HG02938 (cell line): ENCODE data around the gene PCNX3.

Experiments
- ATAC-seq: cut with Tn5 transposase; IDR thresholded peaks from one replicate; pipeline ENCODE4 v1.9.1; 2021; ENCODE audit warnings: mild to moderate bottlenecking, moderate library complexity; ENCODE audit not compliant: unreplicated experiment

PCNX3 gene

DNA sequence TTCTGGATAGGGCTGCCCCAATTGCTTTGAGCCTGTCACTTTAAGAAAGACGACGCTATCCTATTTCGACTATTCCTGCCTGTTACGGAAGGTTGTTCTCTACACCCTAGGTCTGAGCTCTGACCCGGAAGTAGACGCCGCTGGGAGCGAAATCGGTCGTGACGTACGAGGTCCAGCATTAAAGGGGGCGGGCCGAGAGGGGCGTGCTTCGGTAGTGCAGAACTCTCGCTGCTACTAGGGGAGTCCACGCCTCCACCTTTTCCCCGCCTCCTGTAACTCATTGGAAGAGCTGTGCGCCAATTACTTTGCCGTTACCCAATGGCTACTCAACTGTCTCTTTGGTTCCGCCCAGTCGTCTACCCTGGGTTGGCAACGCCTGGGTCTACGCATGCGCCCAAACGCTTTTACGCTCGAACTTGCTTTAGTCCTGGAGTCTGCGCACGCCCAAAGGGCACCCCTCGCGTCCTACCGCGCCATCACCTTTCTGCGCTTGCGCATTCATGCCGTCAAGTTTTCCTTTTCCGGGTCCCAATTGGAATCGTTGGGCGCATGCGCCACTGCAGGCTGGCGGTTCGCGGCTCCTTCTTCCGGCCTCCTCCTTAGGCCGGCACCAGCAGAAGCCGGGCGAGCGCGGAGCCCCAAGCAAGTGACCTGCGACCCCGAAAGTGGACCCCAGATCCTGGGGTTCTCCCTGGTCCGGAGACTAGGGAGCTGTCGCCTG is at the start of gene PCNX3:
Gene PCNX3, plus strand, starts transcription at position 548 of the 721 bp plus-strand sequence. CDS start 536 bp downstream, outside the sequence.
- ATAC-seq = peak; percentile 83

GRCh38 chr11:65569164-65569972 is 46.2 kb upstream of the PCNX3 start:
- ATAC-seq = no peak

- ATAC-seq = peak; percentile 48
Measured at GRCh38 chr11:65569973-65570918, 45.3 kb upstream of the PCNX3 start, which contains the start of gene ZNRD2. TSS of gene ZNRD2 (plus strand) at chr11:65570477. CDS start at chr11:65570492, 15 bp downstream.

DNA sequence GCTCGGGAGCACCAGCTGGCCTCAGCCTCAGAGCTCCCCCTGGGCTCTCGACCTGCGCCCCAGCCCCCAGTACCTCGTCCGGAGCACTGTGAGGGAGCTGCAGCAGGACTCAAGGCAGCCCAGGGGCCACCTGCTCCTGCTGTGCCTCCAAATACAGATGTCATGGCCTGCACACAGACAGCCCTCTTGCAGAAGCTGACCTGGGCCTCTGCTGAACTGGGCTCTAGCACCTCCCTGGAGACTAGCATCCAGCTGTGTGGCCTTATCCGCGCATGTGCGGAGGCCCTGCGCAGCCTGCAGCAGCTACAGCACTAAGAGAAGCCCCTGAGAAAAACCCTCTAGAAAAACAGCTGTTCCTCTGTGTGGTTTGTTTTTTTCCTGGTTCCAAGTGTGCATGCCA is 44.2 kb upstream of the PCNX3 start:
- ATAC-seq = no peak

GRCh38 chr11:65571940-65572339 is 43.6 kb upstream of the PCNX3 start:
- ATAC-seq = no peak

DNA sequence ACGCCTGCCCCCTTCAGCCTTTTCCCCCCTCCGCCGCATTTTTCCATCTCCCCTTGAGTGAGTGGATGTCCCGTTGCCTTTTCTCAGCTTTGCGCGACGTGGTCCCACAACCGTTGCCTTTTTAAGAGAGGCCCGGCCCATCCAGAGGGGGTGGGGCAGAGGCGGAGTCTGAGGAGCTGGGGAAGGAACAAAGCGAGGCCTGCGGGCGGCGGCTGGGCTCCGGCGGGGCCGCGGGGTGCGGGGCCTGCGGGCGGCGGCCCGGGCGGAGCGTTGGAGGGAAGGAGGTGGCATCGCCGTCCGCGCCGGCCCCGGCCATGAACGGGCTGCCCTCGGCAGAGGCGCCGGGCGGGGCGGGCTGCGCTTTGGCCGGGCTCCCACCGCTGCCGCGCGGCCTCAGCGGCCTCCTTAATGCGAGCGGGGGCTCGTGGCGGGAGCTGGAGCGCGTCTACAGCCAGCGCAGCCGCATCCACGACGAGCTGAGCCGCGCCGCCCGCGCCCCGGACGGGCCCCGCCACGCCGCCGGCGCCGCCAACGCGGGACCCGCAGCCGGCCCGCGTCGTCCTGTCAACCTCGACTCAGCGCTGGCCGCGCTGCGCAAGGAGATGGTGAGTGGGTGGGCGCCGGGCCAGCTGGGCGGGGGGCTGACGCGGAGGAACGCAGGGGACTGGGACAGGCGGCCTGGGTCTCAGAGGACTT is 43.1 kb upstream of the PCNX3 start, which contains the start of gene FAM89B:
Gene FAM89B, plus strand, starts transcription at position 183 of the 696 bp plus-strand sequence. Its CDS starts 132 bp downstream, at position 315.
- no peak for ATAC-seq

DNA sequence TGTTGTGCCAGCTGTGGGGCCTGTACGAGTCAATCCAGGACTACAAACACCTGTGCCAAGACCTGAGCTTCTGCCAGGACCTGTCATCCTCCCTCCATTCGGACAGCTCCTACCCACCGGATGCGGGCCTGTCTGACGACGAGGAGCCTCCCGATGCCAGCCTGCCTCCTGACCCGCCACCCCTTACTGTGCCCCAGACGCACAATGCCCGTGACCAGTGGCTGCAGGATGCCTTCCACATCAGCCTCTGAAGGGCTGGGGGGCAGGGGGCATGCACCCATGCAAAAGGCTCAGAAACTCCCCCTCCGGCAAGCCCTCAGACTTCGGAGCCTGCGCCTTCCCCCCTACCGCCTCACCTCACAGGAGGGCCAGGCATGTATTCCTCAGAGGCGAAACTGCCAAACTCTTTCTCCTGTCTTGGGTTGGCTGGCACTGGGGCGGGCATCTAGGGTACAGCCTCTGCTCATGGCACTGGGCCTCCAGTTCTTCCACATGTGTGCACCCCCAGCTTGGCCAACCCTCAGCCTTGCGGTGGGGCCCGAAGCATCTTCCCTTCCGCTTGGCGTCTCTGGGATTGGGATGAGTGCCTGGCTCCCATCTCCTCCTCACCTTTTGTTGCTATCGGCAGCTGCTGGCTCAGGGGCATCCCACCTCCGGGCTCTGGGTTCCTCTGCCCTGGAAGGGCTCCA is 42.0 kb upstream of the PCNX3 start:
- ATAC-seq = no peak

DNA sequence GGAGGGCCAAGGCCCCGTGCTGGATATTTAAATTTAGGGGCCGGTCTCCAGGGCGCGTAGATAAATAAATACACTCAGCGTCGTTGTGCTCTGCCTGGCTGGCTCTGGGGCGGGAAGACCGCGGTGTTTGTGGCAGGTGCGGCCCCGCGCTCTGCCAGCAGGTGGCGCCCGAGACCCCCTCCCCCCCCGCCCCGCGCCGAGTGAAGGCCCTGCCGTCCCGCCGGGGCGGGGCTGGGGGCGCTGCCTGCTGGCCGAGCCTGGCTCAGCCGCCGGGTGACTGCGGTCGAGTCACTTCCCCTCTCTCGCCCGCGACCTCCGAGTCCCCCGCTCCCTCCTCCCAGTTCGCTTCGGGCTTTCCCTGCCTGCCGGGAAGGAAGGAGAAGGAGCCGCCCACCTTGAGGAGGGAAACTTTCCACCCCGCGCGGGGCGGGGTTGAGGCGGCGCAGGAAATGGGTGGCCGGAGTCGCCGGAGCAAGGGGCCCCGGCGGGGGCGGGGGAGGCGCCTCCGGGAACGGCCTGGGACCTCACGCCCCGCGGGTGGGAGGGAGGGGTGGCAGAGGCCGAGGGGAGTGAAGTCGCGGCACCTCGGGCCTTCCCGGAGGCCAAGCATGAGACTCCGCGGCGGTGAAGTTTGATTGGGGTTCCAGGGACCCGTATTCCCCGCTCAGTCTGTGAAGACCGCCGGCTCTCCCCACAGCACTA is 41.3 kb upstream of the PCNX3 start:
- peak; percentile 27 for ATAC-seq

DNA sequence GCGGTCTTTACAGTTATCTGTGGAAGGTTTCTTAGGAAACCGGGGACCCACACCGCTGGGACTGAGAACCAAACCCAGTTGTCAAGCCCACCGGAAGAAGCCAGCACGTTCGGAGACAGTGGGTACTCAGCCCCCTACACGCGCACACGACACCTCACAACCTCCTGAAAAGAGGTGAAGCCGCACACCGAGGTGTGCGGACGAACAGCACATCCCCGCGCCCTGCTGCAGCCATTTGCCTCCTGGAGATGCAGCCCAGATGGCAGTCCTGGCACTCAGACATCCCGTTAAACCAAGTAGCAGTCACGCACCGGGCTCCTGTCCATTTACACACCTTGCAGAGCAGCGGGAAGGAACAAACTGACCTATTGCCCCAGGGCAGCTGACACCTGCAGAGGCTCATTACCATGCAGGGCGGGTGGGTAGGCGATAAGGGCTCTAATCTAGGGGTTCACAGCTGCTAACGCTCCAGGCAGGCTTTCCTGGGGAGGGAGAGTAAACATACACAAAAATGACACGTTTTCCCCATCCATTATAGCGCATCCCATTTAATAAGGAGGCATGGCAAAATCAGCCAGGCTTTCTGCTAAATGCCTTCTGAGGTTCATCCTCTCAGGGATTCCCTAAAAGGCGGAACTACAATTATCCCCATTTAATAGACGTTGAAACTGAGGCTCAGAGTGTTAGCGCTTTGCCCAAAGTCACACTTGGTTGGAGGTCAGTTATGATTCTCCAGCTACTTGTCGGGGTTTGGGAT is 40.6 kb upstream of the PCNX3 start:
- peak; percentile 0 for ATAC-seq

DNA sequence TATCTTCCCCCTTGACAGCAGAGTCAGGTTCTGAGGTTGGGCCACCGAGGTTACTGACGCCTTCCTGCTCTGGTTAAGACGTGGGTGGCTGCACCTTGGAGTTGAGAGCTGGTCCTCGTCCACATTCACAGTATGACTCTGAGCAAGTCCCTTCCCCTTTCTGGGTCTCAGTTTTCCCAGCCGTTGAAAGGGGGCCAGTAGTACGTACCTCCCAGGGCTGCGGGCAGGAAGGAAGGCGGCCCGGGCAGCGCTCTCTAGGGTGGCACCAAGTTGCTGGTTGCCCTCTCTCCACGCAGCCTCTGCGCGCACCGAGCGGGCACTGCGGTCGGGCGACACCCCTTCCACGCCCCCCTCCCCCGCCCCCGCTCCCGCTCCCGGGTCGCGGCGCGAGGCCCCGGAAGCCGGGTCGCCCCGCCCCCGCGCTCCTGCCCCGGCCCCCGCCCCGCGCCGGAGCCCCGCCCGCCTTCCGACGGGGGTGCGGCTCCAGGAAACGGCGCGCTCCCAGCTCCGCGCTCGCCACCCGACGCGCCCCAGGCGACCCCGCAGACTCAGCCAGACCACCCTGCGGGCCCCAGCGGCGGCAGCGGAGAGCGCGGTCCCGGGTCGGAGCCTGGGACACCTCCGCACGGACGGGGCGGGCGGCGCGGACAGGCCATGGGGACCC is 39.9 kb upstream of the PCNX3 start, which contains the start of gene EHBP1L1:
Gene EHBP1L1, plus strand, starts transcription at position 486 of the 664 bp plus-strand sequence. CDS start 250 bp downstream, outside the sequence.
- no peak for ATAC-seq

DNA sequence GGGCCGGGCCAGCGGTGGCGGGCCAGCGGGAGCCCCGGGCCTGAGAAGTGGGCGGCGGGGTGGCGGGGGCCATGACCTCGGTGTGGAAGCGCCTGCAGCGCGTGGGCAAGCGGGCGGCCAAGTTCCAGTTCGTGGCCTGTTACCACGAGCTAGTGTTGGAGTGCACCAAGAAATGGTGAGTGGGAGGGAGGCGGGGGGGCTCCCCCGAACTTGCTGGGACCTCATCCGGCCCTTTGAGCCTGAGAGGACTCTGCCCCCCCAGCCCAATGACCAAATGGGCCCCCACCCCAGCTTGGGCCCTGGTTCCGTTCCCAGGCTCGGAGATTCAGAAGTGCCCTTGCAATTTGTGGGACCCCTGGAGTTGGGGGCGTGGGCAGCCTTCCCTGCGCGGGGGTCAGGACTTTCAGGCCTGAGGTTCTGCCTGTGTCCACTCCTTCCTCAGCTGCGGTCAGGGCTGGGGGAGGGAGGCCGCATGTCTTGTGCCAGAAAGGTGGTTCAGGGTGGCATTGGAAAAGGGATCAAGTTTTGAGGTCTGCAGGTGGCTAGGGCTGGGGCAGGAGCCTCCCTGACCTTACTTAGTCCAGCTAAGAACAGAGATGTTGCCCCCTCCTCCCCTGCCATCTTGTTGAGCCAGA is 39.2 kb upstream of the PCNX3 start:
- no peak for ATAC-seq

GRCh38 chr11:65576867-65577755 is 38.5 kb upstream of the PCNX3 start:
- ATAC-seq = no peak

- no peak for ATAC-seq
Measured at GRCh38 chr11:65577756-65578109, 37.8 kb upstream of the PCNX3 start.

- no peak for ATAC-seq
Measured at GRCh38 chr11:65578134-65578533, 37.4 kb upstream of the PCNX3 start.

DNA sequence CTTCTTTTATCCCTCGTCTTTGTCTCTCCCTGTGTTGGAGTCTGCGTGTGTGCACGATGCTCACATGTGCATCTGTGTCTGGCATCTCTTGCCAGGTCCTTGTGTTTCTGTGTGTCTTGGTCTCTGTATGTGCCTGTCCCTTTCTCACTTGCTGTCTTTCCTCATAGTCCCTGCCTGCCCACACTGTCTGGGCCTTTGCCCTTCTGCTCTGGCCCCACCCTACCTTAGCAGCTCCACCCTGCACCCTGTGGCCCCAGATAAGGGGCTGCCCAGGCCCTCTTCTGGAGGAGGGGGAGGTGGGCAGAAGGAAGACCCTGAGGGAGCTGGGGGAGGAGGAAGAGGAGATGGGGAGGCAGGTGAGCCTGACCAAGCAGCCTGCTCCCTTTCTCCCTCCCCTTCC is 36.9 kb upstream of the PCNX3 start:
- no peak for ATAC-seq

GRCh38 chr11:65579291-65579690 is 36.3 kb upstream of the PCNX3 start:
- ATAC-seq = no peak
